IPS-20b (cell line): ENCODE results near the gene PHLDB3.
"Not testable (repeated sequence)": the region's sequence is repeated elsewhere in the genome, so short reads cannot be mapped to it uniquely, and the experiment has no call there.

Experiments used
- H3K27ac ChIP-seq: one replicate; pipeline ENCODE4 v1.5.1; 2013; ENCODE audit warnings: low read length
- H3K27me3 ChIP-seq: 2 replicates; pipeline ENCODE4 v1.6.1; 2013; ENCODE audit warnings: mild to moderate bottlenecking, low read length, inconsistent platforms; ENCODE audit not compliant: insufficient read depth
- H3K36me3 ChIP-seq: 2 replicates; pipeline ENCODE4 v1.6.1; 2013; ENCODE audit warnings: low read depth, mild to moderate bottlenecking, inconsistent platforms, low read length, moderate library complexity; ENCODE audit not compliant: insufficient read depth
- H3K4me1 ChIP-seq: 2 replicates; pipeline ENCODE4 v1.6.1; 2013; ENCODE audit warnings: mild to moderate bottlenecking, control low read depth, inconsistent platforms, low read length, moderate library complexity; ENCODE audit not compliant: insufficient read depth
- H3K4me3 ChIP-seq: 2 replicates; pipeline ENCODE4 v1.5.1; 2013; ENCODE audit warnings: mild to moderate bottlenecking, low read length, inconsistent platforms
- H3K9ac ChIP-seq: 2 replicates; pipeline ENCODE4 v1.6.1; 2013; ENCODE audit warnings: low read depth, mild to moderate bottlenecking, inconsistent platforms, low read length, moderate library complexity
- H3K9me3 ChIP-seq: 2 replicates; pipeline ENCODE4 v1.6.1; 2013; ENCODE audit warnings: mild to moderate bottlenecking, low read depth, low read length, inconsistent platforms; ENCODE audit not compliant: insufficient read depth

The PHLDB3 gene

GRCh38 chr19:43437712-43438111 lies 66.8 kb downstream of the PHLDB3 start:
- H3K4me1 ChIP-seq: no peaks in the 10 kb centered on the region
- H3K36me3 ChIP-seq: no peaks in the 10 kb centered on the region
- no peak overlapping the region for H3K4me3 ChIP-seq
- H3K9ac ChIP-seq: no peak overlapping the region
- H3K27me3 ChIP-seq: no peaks in the 10 kb centered on the region
- no peak overlapping the region for H3K27ac ChIP-seq
- no peaks in the 10 kb centered on the region for H3K9me3 ChIP-seq

DNA sequence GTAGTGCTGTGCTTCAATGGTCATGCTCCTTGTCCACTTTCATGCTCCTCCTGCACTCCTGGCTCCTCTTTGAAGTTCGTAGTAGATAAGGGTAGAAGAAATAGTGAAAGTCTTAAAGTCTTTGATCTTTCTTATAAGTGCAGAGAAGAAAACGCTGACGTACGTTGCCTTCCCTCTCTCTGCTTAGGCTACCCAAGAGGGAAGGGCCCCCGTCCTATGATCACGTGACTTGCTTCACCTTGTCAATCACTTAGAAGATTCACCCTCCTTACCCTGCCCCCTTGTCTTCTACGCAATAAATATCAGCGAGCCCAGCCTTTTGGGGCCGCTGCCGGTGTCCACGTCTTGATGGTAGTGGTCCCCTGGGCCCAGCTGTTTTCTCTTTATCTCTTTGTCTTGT lies 67.3 kb downstream of the PHLDB3 start:
- not testable (repeated sequence) for H3K4me3 ChIP-seq, H3K36me3 ChIP-seq, H3K9ac ChIP-seq, H3K27me3 ChIP-seq, H3K4me1 ChIP-seq, H3K27ac ChIP-seq, H3K9me3 ChIP-seq

DNA sequence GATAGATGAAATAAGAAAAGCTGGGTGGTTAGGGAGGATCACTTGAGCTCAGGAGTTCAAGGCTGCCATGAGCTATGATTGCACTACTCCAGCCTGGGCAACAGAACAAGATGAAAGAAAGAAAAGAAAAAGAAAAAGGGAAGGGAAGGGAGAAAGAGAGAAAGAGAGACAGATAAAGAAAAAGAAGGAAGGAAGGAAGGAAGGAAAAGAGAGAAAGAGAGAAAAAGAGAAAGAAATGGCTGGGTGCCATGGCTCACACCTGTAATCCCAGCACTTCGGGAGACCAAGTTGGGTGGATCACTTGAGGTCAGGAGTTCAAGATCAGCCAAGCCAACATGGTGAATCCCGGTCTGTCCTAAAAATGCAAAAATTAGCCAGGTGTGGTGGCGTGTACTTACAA lies 68.8 kb downstream of the PHLDB3 start:
- no peaks in the 10 kb centered on the region for H3K36me3 ChIP-seq
- H3K9me3 ChIP-seq: no peaks in the 10 kb centered on the region
- no peak overlapping the region for H3K27ac ChIP-seq
- no peaks in the 10 kb centered on the region for H3K4me1 ChIP-seq
- H3K9ac ChIP-seq: no peak overlapping the region
- H3K4me3 ChIP-seq: no peak overlapping the region
- no peaks in the 10 kb centered on the region for H3K27me3 ChIP-seq

- no peaks in the 10 kb centered on the region for H3K36me3 ChIP-seq
- H3K9me3 ChIP-seq: no peaks in the 10 kb centered on the region
- H3K4me1 ChIP-seq: no peaks in the 10 kb centered on the region
- H3K9ac ChIP-seq: no peak overlapping the region
- no peak overlapping the region for H3K4me3 ChIP-seq
- no peaks in the 10 kb centered on the region for H3K27me3 ChIP-seq
- H3K27ac ChIP-seq: no peak overlapping the region
Measured at GRCh38 chr19:43433689-43434088, 70.9 kb downstream of the PHLDB3 start.

GRCh38 chr19:43433358-43433673 lies 71.2 kb downstream of the PHLDB3 start:
- no peaks in the 10 kb centered on the region for H3K27me3 ChIP-seq
- no peak overlapping the region for H3K4me3 ChIP-seq
- H3K9me3 ChIP-seq: no peaks in the 10 kb centered on the region
- H3K9ac ChIP-seq: no peak overlapping the region
- no peaks in the 10 kb centered on the region for H3K4me1 ChIP-seq
- no peak overlapping the region for H3K27ac ChIP-seq
- H3K36me3 ChIP-seq: no peaks in the 10 kb centered on the region

DNA sequence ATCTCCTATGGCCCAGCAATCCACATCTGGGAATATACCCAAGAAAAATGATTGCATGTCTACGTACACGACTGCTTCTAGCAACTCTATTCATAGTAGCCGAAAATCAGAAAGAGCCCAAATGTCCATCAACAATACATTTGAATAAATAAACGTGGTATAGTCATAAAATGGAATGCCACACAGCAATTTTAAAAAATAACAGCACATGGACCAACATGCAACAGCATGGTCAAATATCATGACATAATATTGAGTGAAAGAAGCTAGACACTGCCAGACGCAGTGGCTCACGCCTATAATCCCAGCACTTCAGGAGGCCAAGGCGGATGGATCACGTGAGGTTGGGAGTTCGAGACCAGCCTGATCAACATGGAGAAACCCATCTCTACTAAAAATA lies 73.6 kb downstream of the PHLDB3 start:
- H3K9ac ChIP-seq: no peak overlapping the region
- no peaks in the 10 kb centered on the region for H3K36me3 ChIP-seq
- H3K4me3 ChIP-seq: no peak overlapping the region
- H3K27me3 ChIP-seq: no peaks in the 10 kb centered on the region
- H3K27ac ChIP-seq: no peak overlapping the region
- H3K9me3 ChIP-seq: no peaks in the 10 kb centered on the region
- H3K4me1 ChIP-seq: no peaks in the 10 kb centered on the region

DNA sequence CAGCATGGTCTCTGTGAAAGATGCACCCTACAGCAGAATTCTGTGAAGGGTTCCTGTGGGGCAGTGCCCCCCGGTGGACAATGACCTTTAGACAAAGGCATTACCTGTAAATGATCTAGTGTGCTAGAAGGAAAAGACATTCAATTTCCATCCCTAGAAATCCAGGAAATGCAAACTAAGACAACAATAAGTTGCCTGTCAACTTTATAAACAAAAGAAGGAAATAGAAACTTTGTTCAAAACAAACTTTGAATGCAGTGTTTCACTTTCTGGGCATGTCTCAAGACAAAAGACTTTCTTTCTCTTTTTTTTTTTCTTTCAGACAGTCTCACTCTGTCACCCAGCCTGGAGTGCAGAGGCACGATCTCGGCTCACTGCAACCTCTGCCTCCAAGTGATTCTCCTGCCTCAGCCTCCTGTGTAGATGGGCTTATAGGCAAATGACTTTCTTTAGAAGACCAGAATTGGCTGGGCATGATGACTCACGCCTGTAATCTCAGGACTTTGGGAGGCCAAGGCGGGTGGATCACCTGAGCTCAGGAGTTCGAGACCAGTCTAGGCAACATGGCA lies 74.3 kb downstream of the PHLDB3 start:
- no peaks in the 10 kb centered on the region for H3K9me3 ChIP-seq

DNA sequence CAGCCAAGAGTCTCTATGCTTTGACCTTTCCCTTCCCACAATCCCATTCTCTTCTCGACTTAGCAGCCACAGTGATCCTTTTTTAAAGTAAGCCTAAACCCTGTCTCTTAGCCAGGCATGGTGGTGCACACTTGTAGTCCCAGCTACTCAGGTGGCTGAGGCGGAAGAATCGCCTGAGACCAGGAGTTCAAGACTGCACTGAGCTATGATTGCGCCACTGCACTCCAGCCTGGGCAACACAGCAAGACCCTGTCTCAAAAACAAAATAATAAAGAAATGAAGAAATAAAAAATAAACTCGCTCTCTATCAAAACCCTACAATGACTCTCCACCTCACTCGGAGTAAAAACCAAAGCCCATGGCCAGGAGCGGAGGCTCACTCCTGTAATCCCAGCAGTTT lies 75.2 kb downstream of the PHLDB3 start:
- H3K4me1 ChIP-seq: no peaks in the 10 kb centered on the region
- H3K9ac ChIP-seq: no peak overlapping the region
- H3K9me3 ChIP-seq: no peaks in the 10 kb centered on the region
- H3K27me3 ChIP-seq: no peaks in the 10 kb centered on the region
- H3K27ac ChIP-seq: no peak overlapping the region
- H3K36me3 ChIP-seq: no peaks in the 10 kb centered on the region
- no peak overlapping the region for H3K4me3 ChIP-seq

More for the DNA sequence above, 74.3 kb downstream of the PHLDB3 start:
- Histone ChIP-seq H3K27me3 (no peaks in the 10 kb centered on the region), H3K27ac (no peak overlapping the region), H3K36me3 (no peaks in the 10 kb centered on the region), H3K4me3 (no peak overlapping the region), H3K4me1 (no peaks in the 10 kb centered on the region), H3K9ac (no peak overlapping the region)

DNA sequence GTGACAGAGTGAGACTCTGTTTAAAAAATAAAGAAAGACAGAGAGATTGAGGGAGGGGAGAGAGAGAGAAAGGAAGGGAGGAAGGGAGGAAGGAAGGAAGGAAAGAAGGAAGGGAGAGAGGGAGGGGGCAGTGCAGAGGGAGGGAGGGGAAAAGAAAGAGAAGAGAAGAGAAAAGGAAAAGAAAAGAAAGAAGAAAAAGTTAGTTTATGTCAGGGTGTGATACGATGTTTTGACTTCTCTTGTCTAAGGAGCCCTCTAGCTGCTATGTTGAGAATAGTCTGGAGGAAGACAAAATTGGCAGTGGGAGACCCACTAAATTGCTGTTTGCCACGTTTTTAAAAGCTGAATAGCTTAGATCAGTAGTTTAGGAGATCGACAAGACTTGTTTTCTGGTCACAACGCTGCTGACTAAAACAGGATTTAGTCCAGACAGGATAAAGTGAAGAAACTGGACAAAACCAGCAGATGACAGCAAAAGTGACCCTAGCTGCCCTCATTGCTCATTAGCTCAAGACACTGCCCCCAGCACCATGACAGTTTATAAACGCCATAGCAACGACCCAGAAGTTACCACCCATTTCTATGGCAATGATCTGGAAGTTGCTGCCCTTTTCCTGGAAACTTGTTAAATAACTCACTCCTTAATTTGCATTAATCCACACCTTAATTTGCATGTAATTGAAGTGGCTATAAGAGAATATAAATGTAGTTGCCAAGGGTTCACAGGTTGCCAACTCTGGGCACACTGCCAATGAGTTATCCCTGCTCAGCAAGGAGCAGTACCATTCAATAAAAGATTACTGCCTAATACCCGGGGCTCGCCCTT lies 78.8 kb downstream of the PHLDB3 start:
- no peak overlapping the region for H3K27ac ChIP-seq
- H3K4me1 ChIP-seq: no peaks in the 10 kb centered on the region; the same call in 1 of the 2 replicates
- H3K9me3 ChIP-seq: no peaks in the 10 kb centered on the region
- H3K27me3 ChIP-seq: no peaks in the 10 kb centered on the region
- H3K9ac ChIP-seq: no peak overlapping the region
- no peaks in the 10 kb centered on the region for H3K36me3 ChIP-seq
- no peak overlapping the region for H3K4me3 ChIP-seq
